GM18508 (cell line): Measurements from ENCODE around the gene SHISAL1.
"Not testable (repeated sequence)": the region's sequence is repeated elsewhere in the genome, so short reads cannot be mapped to it uniquely, and the experiment has no call there.

Experiments
- ATAC-seq: cut with Tn5 transposase; IDR thresholded peaks from one replicate; pipeline ENCODE4 v1.9.1; 2021; ENCODE audit warnings: moderate number of reproducible peaks; ENCODE audit not compliant: insufficient read depth, unreplicated experiment

The SHISAL1 gene

GRCh38 chr22:44244265-44244822 lies 68.4 kb downstream of the SHISAL1 start:
- ATAC-seq = no peak

- ATAC-seq = no peak
Measured at GRCh38 chr22:44243761-44244160, 69.0 kb downstream of the SHISAL1 start.

- ATAC-seq = no peak
Measured at GRCh38 chr22:44242946-44243724, 69.6 kb downstream of the SHISAL1 start.

- ATAC-seq = not testable (repeated sequence)
Measured at GRCh38 chr22:44241121-44241520, 71.6 kb downstream of the SHISAL1 start.

GRCh38 chr22:44237290-44237689 lies 75.5 kb downstream of the SHISAL1 start:
- ATAC-seq = no peak

GRCh38 chr22:44234372-44234771 lies 78.4 kb downstream of the SHISAL1 start:
- ATAC-seq = not testable (repeated sequence)

- ATAC-seq = no peak
Measured at GRCh38 chr22:44231233-44231632, 81.5 kb downstream of the SHISAL1 start.

- ATAC-seq = no peak
Measured at GRCh38 chr22:44229809-44230208, 82.9 kb downstream of the SHISAL1 start.

GRCh38 chr22:44229331-44229730 lies 83.4 kb downstream of the SHISAL1 start:
- ATAC-seq = no peak

- no peak for ATAC-seq
Measured at GRCh38 chr22:44225812-44226211, 86.9 kb downstream of the SHISAL1 start.

- ATAC-seq = no peak
Measured at GRCh38 chr22:44225091-44225689, 87.6 kb downstream of the SHISAL1 start.

GRCh38 chr22:44224166-44224565 lies 88.6 kb downstream of the SHISAL1 start:
- ATAC-seq = no peak

- ATAC-seq = no peak
Measured at GRCh38 chr22:44221710-44222475, 90.9 kb downstream of the SHISAL1 start.

GRCh38 chr22:44220727-44221680 lies 91.7 kb downstream of the SHISAL1 start:
- no peak for ATAC-seq

- no peak for ATAC-seq
Measured at GRCh38 chr22:44219101-44219870, 93.5 kb downstream of the SHISAL1 start.

- ATAC-seq = no peak
Measured at GRCh38 chr22:44218071-44218470, 94.7 kb downstream of the SHISAL1 start.

GRCh38 chr22:44217346-44217745 lies 95.4 kb downstream of the SHISAL1 start:
- no peak for ATAC-seq

GRCh38 chr22:44215287-44215686 lies 97.5 kb downstream of the SHISAL1 start:
- ATAC-seq = no peak

GRCh38 chr22:44214764-44215163 lies 98.0 kb downstream of the SHISAL1 start:
- ATAC-seq = no peak
